A549 (cell line): Measurements from ENCODE around the gene ATAD3A. TPM values are rescaled to one million over a fixed set of nuclear protein-coding genes. Genes with fewer than 3 reads are reported as not detected.

Source experiments
- ATAC-seq, 2 experiments: fragments of 200-7000 bp in 1 of 2; fragments of >200 bp in 1 of 2; cut with Nextera tagmentation in 1 of 2; cut with Tn5 transposase in 1 of 2; 3 replicates each; pipeline versions ENCODE4 v1.8.0 to v1.9.1; 2018 to 2020; ENCODE audit warnings: mild to moderate bottlenecking in 1 of 2, moderate library complexity in 1 of 2
- CTCF ChIA-PET: fragments of 300-600 bp; sonication (Branson Sonifier 250); formaldehyde crosslinking; extraction: SDS; loops from one replicate; lab custom pipeline; 2021; ENCODE audit warnings: antibody characterized with exemption, inconsistent platforms; lab: Yijun Ruan, JAX
- POLR2A ChIA-PET: fragments of 350-600 bp; formaldehyde crosslinking; extraction: SDS; loops from one replicate; lab custom pipeline; 2021; ENCODE audit warnings: antibody characterized with exemption, inconsistent platforms; lab: Yijun Ruan, JAX
- DNase-seq, 2 experiments: peaks; one replicate each; pipeline versions ENCODE4 v3.0.0 to v3.0.0-alpha.2; 2011 to 2016; ENCODE audit warnings: low read depth in 1 of 2, low spot score in 1 of 2
- FAIRE-seq: peaks from 2 replicates; lab custom pipeline; 2011; peaks lifted over from hg19 to GRCh38; lab: Jason Lieb, UNC
- H3K27ac ChIP-seq, 2 experiments: fragments of >200 bp; sonication (Bioruptor Twin); formaldehyde crosslinking; 3 replicates each; pipeline ENCODE4 v1.5.1; 2016 to 2017
- H3K4me1 ChIP-seq: fragments of >200 bp; sonication (Bioruptor Twin); formaldehyde crosslinking; 3 replicates; pipeline ENCODE4 v1.6.1; 2016
- H3K4me2 ChIP-seq: fragments of >200 bp; sonication (Bioruptor Twin); formaldehyde crosslinking; 3 replicates; pipeline ENCODE4 v1.6.1; 2016
- H3K4me3 ChIP-seq: fragments of >200 bp; sonication (Bioruptor Twin); formaldehyde crosslinking; 3 replicates; pipeline ENCODE4 v1.5.1; 2016
- H3K9me3 ChIP-seq: fragments of >200 bp; sonication (Bioruptor Twin); formaldehyde crosslinking; 3 replicates; pipeline ENCODE4 v1.6.1; 2016
- CEBPB ChIP-seq, 2 experiments: fragments of >200 bp in 1 of 2; sonication (Bioruptor Twin) in 1 of 2; formaldehyde crosslinking in 1 of 2; IDR thresholded peaks; 2 replicates each; pipeline ENCODE4 v1.6.1; 2012 to 2016
- FOSB ChIP-seq: fragments of 250-450 bp; sonication (Bioruptor Pico); IDR thresholded peaks from 2 replicates; pipeline ENCODE4 v1.5.0; 2020; ENCODE audit warnings: mild to moderate bottlenecking, moderate library complexity
- FOXS1 ChIP-seq: fragments of 250-450 bp; sonication (Bioruptor Pico); IDR thresholded peaks from 2 replicates; pipeline ENCODE4 v1.5.0; 2020; ENCODE audit warnings: mild to moderate bottlenecking, moderate library complexity
- GATA3 ChIP-seq: IDR thresholded peaks from 2 replicates; pipeline ENCODE4 v1.6.1; 2012; ENCODE audit warnings: borderline replicate concordance
- HDAC2 ChIP-seq: fragments of 200-600 bp; sonication (generic); IDR thresholded peaks from 2 replicates; pipeline ENCODE4 v1.6.1; 2016
- HEYL ChIP-seq: fragments of 250-450 bp; sonication (Bioruptor Pico); IDR thresholded peaks from 2 replicates; pipeline ENCODE4 v1.8.0; 2021; ENCODE audit warnings: mild to moderate bottlenecking, moderate library complexity
- HOXA7 ChIP-seq: fragments of 250-450 bp; sonication (Bioruptor Pico); IDR thresholded peaks from 2 replicates; pipeline ENCODE4 v1.5.0; 2020; ENCODE audit warnings: mild to moderate bottlenecking, moderate library complexity
- HOXB13 ChIP-seq: fragments of 250-450 bp; sonication (Bioruptor Pico); IDR thresholded peaks from 2 replicates; pipeline ENCODE4 v1.5.0; 2020; ENCODE audit warnings: low read depth, mild to moderate bottlenecking, moderate library complexity
- KDM1A ChIP-seq: fragments of 200-600 bp; sonication (generic); IDR thresholded peaks from 2 replicates; pipeline ENCODE4 v1.6.1; 2016; ENCODE audit warnings: low read depth, mild to moderate bottlenecking
- KDM5A ChIP-seq: fragments of 200-600 bp; sonication (generic); IDR thresholded peaks from 2 replicates; pipeline ENCODE4 v1.6.1; 2016; ENCODE audit warnings: antibody characterized with exemption, mild to moderate bottlenecking
- MAFK ChIP-seq: fragments of 450-650 bp; IDR thresholded peaks from 2 replicates; pipeline ENCODE4 v1.6.1; 2014; ENCODE audit not compliant: partially characterized antibody
- MAZ ChIP-seq: fragments of 150-350 bp; IDR thresholded peaks from 2 replicates; pipeline ENCODE4 v1.6.1; 2014; ENCODE audit warnings: antibody characterized with exemption, low read depth, low read length, borderline replicate concordance
- NPAS2 ChIP-seq: fragments of 250-450 bp; sonication (Bioruptor Pico); IDR thresholded peaks from 2 replicates; pipeline ENCODE4 v1.8.0; 2022; ENCODE audit warnings: mild to moderate bottlenecking, moderate library complexity, borderline replicate concordance
- RARB ChIP-seq: fragments of 250-450 bp; sonication (Bioruptor Pico); IDR thresholded peaks from 2 replicates; pipeline ENCODE4 v1.8.0; 2021; ENCODE audit warnings: mild to moderate bottlenecking, moderate library complexity
- RCOR1 ChIP-seq: fragments of 150-350 bp; IDR thresholded peaks from 2 replicates; pipeline ENCODE4 v1.6.1; 2014; ENCODE audit warnings: antibody characterized with exemption, low read length, low read depth
- SREBF2 ChIP-seq: fragments of 450-650 bp; IDR thresholded peaks from 2 replicates; pipeline ENCODE4 v1.6.1; 2014; ENCODE audit warnings: mild to moderate bottlenecking, moderate library complexity
- TP53 ChIP-seq: fragments of 250-450 bp; sonication (Bioruptor Pico); IDR thresholded peaks from 2 replicates; pipeline ENCODE4 v1.5.0; 2021; ENCODE audit warnings: mild to moderate bottlenecking, moderate library complexity
- ZFP36 ChIP-seq: fragments of 450-650 bp; IDR thresholded peaks from 2 replicates; pipeline ENCODE4 v1.6.1; 2014; ENCODE audit warnings: borderline replicate concordance; ENCODE audit not compliant: partially characterized antibody
- ZSCAN20 ChIP-seq: fragments of 250-450 bp; sonication (Bioruptor Pico); IDR thresholded peaks from 2 replicates; pipeline ENCODE4 v1.8.0; 2022; ENCODE audit warnings: mild to moderate bottlenecking, moderate library complexity
- WGBS: methylation state at CpG from one replicate; pipeline ENCODE4 v1.1.6; 2017; ENCODE audit errors: missing lambda C conversion rate; 5-methylcytosine and 5-hydroxymethylcytosine counted together
- polyA plus RNA-seq, 4 experiments: library from polyadenylated mRNA; depleted of rRNA in 3 of 4; stranded (reverse); fragments of >200 nt; fragmentation: RNase III in 1 of 4; extraction: RNeasy Plus Mini Kit Qiagen cat#74134 plus additional on column Dnase treatment in 1 of 4; gene quantifications; 2 replicates in 3 of 4; 3 replicates in 1 of 4; pipeline ENCODE4 v1.2.3, GENCODE V29; 2011 to 2017
- TF ChIP-seq, protein P1 (sequence below): fragments of 250-450 bp; sonication (Bioruptor Pico); IDR thresholded peaks from 2 replicates; pipeline ENCODE4 v1.5.0; 2021; ENCODE audit warnings: mild to moderate bottlenecking, moderate library complexity, borderline replicate concordance
- TF ChIP-seq, protein P2 (sequence below): fragments of 250-450 bp; sonication (Bioruptor Pico); IDR thresholded peaks from 2 replicates; pipeline ENCODE4 v1.5.0; 2020; ENCODE audit warnings: low read depth, mild to moderate bottlenecking, moderate library complexity
- TF ChIP-seq, protein P3 (sequence below): IDR thresholded peaks from 2 replicates; pipeline ENCODE4 v1.6.1; 2012; ENCODE audit warnings: low read depth, borderline replicate concordance
- TF ChIP-seq, protein P4 (sequence below): fragments of 450-650 bp; IDR thresholded peaks from 2 replicates; pipeline ENCODE4 v1.6.1; 2014; ENCODE audit warnings: antibody characterized with exemption

ATAD3A gene
- polyA plus RNA-seq, 2 of the 4 experiments (the other 2 are of a cell fraction): 10.9 to 27.2 TPM

DNA sequence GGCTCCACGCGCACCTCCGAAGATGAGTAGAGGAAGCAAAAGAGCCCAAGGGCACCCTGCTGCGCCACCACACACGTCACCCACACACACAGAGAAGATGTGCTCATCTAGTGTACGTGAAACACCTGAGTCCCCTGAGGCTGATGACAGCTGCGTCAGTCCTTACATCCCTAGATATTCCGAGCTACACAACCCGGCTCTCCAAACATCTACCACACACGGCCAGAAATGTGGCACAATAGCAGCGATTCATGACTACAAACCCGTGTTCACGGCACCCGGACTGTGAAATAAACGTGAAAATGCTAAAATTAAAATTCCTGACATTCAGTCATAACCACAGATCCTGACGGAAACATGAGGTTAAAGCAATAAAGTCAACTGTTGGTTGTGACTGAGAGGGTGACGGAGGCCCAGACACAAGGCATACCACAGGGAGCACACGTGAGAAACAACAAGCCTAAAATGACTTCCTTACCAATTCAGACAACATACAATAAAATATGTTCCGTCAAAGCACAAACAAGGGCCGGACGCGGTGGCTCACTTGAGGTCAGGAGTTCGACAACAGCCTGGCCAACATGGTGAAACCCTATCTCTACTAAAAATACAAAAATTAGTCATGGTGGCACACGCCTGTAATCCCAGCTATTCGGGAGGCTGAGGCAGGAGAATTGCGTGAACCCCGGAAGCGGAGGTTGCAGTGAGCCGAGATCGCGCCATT, 55.4 kb downstream of the ATAD3A start:
- Histone ChIP-seq H3K4me2 (no peak overlapping the region), H3K4me3 (no peak overlapping the region), H3K4me1 (no peaks in the 10 kb centered on the region), H3K27ac (no peak overlapping the region), H3K9me3 (no peaks in the 10 kb centered on the region)
- no peak for TF ChIP-seq KDM1A
- TF ChIP-seq, protein P1, sequence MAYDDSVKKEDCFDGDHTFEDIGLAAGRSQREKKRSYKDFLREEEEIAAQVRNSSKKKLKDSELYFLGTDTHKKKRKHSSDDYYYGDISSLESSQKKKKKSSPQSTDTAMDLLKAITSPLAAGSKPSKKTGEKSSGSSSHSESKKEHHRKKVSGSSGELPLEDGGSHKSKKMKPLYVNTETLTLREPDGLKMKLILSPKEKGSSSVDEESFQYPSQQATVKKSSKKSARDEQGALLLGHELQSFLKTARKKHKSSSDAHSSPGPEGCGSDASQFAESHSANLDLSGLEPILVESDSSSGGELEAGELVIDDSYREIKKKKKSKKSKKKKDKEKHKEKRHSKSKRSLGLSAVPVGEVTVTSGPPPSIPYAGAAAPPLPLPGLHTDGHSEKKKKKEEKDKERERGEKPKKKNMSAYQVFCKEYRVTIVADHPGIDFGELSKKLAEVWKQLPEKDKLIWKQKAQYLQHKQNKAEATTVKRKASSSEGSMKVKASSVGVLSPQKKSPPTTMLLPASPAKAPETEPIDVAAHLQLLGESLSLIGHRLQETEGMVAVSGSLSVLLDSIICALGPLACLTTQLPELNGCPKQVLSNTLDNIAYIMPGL (CRISPR knock-in tag): no peak
- no peak for TF ChIP-seq MAFK
- TF ChIP-seq HOXA7 (CRISPR knock-in tag): no peak
- no peak for TF ChIP-seq ZSCAN20
- no peak for TF ChIP-seq SREBF2
- TF ChIP-seq HEYL (CRISPR knock-in tag): no peak
- no peak for TF ChIP-seq HDAC2
- no peak for TF ChIP-seq FOXS1
- TF ChIP-seq RCOR1: no peak
- no peak for TF ChIP-seq GATA3
- TF ChIP-seq, protein P2, sequence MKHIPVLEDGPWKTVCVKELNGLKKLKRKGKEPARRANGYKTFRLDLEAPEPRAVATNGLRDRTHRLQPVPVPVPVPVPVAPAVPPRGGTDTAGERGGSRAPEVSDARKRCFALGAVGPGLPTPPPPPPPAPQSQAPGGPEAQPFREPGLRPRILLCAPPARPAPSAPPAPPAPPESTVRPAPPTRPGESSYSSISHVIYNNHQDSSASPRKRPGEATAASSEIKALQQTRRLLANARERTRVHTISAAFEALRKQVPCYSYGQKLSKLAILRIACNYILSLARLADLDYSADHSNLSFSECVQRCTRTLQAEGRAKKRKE (CRISPR knock-in tag): no peak
- TF ChIP-seq RARB (CRISPR knock-in tag): no peak
- WGBS: 94% methylated on average over 31 of the region's 31 CpGs
- no peak for FAIRE-seq
- POLR2A ChIA-PET: no interaction called here
- no peak for DNase-seq
- ATAC-seq: no peak
- CTCF ChIA-PET: no interaction called here

DNA sequence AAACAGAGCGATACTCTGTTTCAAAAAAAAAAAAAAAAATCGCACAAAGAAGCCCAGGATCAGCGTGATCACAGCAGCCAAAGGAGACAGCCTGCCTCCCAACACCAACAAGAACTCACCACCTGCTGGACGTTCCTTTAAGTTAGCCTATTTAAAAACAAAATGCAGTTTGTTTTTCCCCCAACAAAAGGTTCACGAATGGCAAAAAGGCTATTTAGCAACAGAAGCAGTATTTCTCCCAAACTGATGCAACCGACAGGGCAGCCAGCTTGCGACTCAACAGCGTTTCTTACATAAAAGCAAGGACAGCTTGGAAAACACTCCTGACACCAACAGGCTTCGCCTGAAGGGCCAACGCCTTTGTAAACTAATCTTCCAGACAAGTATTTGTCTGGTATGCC, 55.9 kb downstream of the ATAD3A start:
- Histone ChIP-seq H3K4me1 (peaks cover 3% of the 10 kb centered on the region; the same call in 1 of the 3 replicates), H3K27ac (no peak overlapping the region)
- no peak for FAIRE-seq
- 87% methylated on average over 10 of the region's 10 CpGs for WGBS
- TF ChIP-seq HOXA7 (CRISPR knock-in tag) (no peak), MAFK (no peak), FOXS1 (no peak), ZFP36 (no peak), HOXB13 (no peak), MAZ (no peak), TP53 (CRISPR knock-in tag) (no peak), KDM5A (no peak), NPAS2 (no peak), CEBPB (IDR thresholded peaks at IDR 0.05) (no peak), FOSB (CRISPR knock-in tag) (no peak)
- TF ChIP-seq, protein P3, sequence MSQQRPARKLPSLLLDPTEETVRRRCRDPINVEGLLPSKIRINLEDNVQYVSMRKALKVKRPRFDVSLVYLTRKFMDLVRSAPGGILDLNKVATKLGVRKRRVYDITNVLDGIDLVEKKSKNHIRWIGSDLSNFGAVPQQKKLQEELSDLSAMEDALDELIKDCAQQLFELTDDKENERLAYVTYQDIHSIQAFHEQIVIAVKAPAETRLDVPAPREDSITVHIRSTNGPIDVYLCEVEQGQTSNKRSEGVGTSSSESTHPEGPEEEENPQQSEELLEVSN: no peak
- TF ChIP-seq, protein P1 (CRISPR knock-in tag): no peak
- TF ChIP-seq, protein P4, sequence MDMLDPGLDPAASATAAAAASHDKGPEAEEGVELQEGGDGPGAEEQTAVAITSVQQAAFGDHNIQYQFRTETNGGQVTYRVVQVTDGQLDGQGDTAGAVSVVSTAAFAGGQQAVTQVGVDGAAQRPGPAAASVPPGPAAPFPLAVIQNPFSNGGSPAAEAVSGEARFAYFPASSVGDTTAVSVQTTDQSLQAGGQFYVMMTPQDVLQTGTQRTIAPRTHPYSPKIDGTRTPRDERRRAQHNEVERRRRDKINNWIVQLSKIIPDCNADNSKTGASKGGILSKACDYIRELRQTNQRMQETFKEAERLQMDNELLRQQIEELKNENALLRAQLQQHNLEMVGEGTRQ: no peak
- TF ChIP-seq, all 56 proteins: peak for 0
- ATAC-seq (no peak), DNase-seq (no peak)
- Histone ChIP-seq H3K9me3 (no peaks in the 10 kb centered on the region), H3K4me2 (no peak overlapping the region), H3K4me3 (no peak overlapping the region)
- POLR2A ChIA-PET: no interaction called here
- CTCF ChIA-PET: no interaction called here
